Common myeloid progenitor, CD34-positive (primary cell): ENCODE results near the gene MORF4L1.
"Not testable (repeated sequence)": the region's sequence is repeated elsewhere in the genome, so short reads cannot be mapped to it uniquely, and the experiment has no call there.

ENCODE experiments used
- CTCF ChIA-PET: fragments of 350-600 bp; sonication (Branson Sonifier 250); formaldehyde crosslinking; loops from one replicate; lab custom pipeline; 2021; ENCODE audit warnings: antibody characterized with exemption; lab: Charles Lee
- POLR2A ChIA-PET: fragments of 350-600 bp; sonication (Branson Sonifier 250); formaldehyde crosslinking; loops from one replicate; lab custom pipeline; 2021; ENCODE audit warnings: antibody characterized with exemption; lab: Charles Lee
- DNase-seq, 3 donors: peaks; one replicate each; pipeline versions ENCODE4 v3.0.0 to v3.0.0-alpha.2; 2013
- H3K27ac ChIP-seq, 2 experiments: 1 replicate in 1 of 2; 2 replicates in 1 of 2; pipeline ENCODE4 v1.7.0; 2013; ENCODE audit warnings: inconsistent platforms in 2 of 2, low read length in 2 of 2, mild to moderate bottlenecking in 2 of 2, low read depth in 1 of 2, moderate library complexity in 1 of 2; ENCODE audit not compliant: severe bottlenecking in 2 of 2, insufficient read depth in 1 of 2, poor library complexity in 1 of 2
- H3K27me3 ChIP-seq, 5 experiments: replicated peaks in 2 of 5; 1 replicate in 3 of 5; 2 replicates in 2 of 5; pipeline versions ENCODE4 v1.6.1 to v1.7.0; 2013; ENCODE audit warnings: low read length in 4 of 5, mild to moderate bottlenecking in 2 of 5, moderate library complexity in 2 of 5, inconsistent platforms in 1 of 5; ENCODE audit not compliant: insufficient read depth in 5 of 5, control insufficient read depth in 4 of 5
- H3K36me3 ChIP-seq, 4 experiments: 1 replicate in 2 of 4; 2 replicates in 2 of 4; pipeline versions ENCODE4 v1.6.1 to v1.7.0; 2013; ENCODE audit warnings: low read length in 3 of 4, control low read depth in 1 of 4, mild to moderate bottlenecking in 1 of 4; ENCODE audit not compliant: control insufficient read depth in 4 of 4, insufficient read depth in 4 of 4
- H3K4me1 ChIP-seq, 4 experiments: 1 replicate in 3 of 4; 2 replicates in 1 of 4; pipeline versions ENCODE4 v1.6.1 to v1.7.1; 2013; ENCODE audit warnings: low read length in 3 of 4, mild to moderate bottlenecking in 3 of 4, control low read depth in 1 of 4, inconsistent platforms in 1 of 4, moderate library complexity in 1 of 4; ENCODE audit not compliant: control insufficient read depth in 4 of 4, insufficient read depth in 4 of 4; ENCODE audit errors: control extremely low read depth in 1 of 4
- H3K4me3 ChIP-seq, 7 experiments: 1 replicate in 4 of 7; 2 replicates in 3 of 7; pipeline versions ENCODE4 v1.5.1 to v1.7.0; 2013; ENCODE audit warnings: mild to moderate bottlenecking in 7 of 7, low read length in 6 of 7, moderate library complexity in 6 of 7, inconsistent platforms in 2 of 7, low read depth in 2 of 7, control low read depth in 1 of 7; ENCODE audit not compliant: insufficient read depth in 4 of 7, control insufficient read depth in 1 of 7; ENCODE audit errors: extremely low read depth in 1 of 7
- H3K9me3 ChIP-seq, 5 experiments: 1 replicate in 4 of 5; 2 replicates in 1 of 5; pipeline versions ENCODE4 v1.6.1 to v1.7.1; 2013; ENCODE audit warnings: low read length in 4 of 5, mild to moderate bottlenecking in 2 of 5, inconsistent platforms in 1 of 5, low read depth in 1 of 5, moderate library complexity in 1 of 5; ENCODE audit not compliant: control insufficient read depth in 4 of 5, insufficient read depth in 2 of 5; ENCODE audit errors: control extremely low read depth in 1 of 5
- WGBS: methylation state at CpG from one replicate; pipeline ENCODE4 v1.1.5; 2013; ENCODE audit not compliant: insufficient coverage; 5-methylcytosine and 5-hydroxymethylcytosine counted together

Gene MORF4L1

DNA sequence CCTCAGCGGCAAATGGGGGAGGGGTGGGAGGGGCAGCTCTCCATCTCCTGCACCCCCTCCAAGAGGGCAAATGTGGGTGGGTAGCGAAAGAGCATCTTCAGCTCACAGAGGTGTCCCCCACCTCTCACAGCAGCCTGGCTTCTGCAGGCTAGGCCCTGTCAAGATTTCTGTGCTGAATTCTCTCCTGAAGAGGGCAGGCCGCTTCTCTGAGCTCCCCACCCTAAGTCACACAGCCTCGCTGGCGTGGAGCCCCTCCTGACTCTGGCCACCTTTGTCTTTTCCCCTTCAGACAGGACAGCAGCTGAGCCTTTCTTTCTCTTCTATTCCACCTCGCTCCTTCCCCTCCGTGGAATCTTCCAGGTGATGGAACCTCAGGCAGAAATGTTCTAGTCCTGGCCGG lies 35.1 kb upstream of the MORF4L1 start:
- H3K9me3 ChIP-seq, result no peaks in the 10 kb centered on the region
- no peak for DNase-seq
- WGBS, result 99% methylated on average over 6 of the region's 8 CpGs
- POLR2A ChIA-PET, result no interaction called here
- no peak overlapping the region for H3K27ac ChIP-seq
- CTCF ChIA-PET, result interaction anchor here (0.9 to 1.3 kb wide), 2 partner anchors 11 to 27 kb away, joined by 3 to 5 read pairs; no protein-coding TSS in a partner anchor
- H3K36me3 ChIP-seq, result no peaks in the 10 kb centered on the region
- H3K27me3 ChIP-seq, result peaks cover 0 to 10% (median 4%) of the 10 kb centered on the region in 5 experiments
- no peak overlapping the region for H3K4me3 ChIP-seq
- no peaks in the 10 kb centered on the region for H3K4me1 ChIP-seq

DNA sequence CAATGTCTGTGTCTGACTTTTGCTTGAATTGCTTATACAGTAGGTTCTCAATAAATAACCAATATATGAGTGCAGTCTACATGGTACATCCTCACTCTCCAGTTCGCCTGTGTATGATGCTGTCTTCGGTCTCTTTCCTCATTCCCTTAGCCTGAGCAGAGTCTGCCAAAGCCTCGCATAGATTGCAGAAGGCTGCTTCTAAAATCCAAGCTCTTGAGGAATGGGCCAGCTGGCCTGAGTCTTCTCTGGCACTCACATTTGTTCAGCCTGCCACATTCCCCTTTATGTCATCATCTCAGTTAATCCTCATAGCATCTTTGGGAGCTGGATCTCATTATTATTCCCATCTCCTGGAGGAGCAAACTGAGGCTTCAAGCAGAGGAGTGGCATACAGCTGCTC lies 34.2 kb upstream of the MORF4L1 start:
- H3K4me1 ChIP-seq, result no peaks in the 10 kb centered on the region
- H3K9me3 ChIP-seq, result no peaks in the 10 kb centered on the region
- ChIA-PET POLR2A (no interaction called here), CTCF (interaction anchor here (1.3 kb wide), 1 partner anchor 10 kb away, joined by 3 read pairs; no protein-coding TSS in a partner anchor)
- peaks cover 0 to under 1% (median 0%) of the 10 kb centered on the region in 5 experiments for H3K27me3 ChIP-seq
- no peak for DNase-seq
- no peak overlapping the region for H3K27ac ChIP-seq
- no peaks in the 10 kb centered on the region for H3K36me3 ChIP-seq
- 87% methylated on average over 3 of the region's 3 CpGs for WGBS
- H3K4me3 ChIP-seq, result no peak overlapping the region

DNA sequence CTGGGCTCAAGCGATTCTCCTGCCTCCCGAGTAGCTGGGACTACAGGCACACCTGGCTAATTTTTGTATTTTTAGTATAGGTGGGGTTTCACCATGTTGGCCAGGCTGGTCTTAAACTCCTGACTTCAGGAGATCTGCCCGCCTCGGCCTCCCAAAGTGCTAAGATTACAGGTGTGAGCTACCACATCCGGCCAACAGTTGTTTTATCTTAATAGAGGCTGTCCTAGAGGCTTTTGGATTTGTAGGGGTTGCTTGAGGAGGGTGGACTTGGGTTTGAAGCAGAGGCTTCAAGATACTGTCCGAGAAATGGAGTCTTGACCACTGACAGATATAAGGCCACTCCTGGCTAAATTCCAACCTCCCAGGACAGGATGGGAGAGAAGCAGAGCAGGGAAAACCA lies 33.5 kb upstream of the MORF4L1 start:
- H3K27ac ChIP-seq, CTCF ChIA-PET, DNase-seq, H3K27me3 ChIP-seq, H3K4me3 ChIP-seq, H3K36me3 ChIP-seq, H3K9me3 ChIP-seq, POLR2A ChIA-PET, H3K4me1 ChIP-seq: not testable (repeated sequence)
- WGBS, result 96% methylated on average over 6 of the region's 6 CpGs

DNA sequence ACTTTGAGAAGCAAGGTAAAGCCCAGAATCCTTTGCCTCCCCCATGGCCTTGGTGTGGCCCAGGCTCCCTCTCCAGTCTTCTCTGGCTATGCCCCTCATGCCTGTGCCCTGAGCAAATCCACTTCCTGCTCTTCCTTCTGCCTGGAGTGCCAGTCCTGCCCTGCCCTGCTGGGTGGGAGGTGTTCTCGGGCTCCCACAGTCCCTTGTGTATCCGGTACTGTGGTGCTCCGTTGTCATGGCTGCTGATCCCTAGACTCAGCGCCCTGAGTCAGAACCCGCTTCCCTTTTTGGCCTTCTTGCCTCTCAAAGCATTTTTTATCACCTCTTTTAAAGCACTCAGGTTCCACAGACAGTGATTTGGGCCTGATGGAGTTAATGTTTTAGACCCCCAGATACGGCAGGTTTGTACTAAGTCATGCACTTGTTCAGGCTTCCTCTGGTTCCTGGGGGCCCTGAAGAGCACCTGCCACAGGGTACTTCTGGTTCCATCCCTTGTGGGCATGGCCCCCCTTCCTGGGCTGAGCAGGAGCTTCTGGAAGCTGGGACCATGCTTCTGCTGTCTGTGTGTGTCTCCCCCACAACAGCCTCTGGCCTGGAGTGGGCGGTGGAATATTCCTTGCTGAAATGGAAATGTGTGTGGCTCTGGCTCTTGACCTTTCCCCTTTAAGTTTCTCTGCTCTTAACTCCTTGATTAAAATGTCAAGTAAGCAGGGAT lies 31.9 kb upstream of the MORF4L1 start:
- H3K4me3 ChIP-seq, result no peak overlapping the region
- H3K4me1 ChIP-seq, result no peaks in the 10 kb centered on the region
- peak in 2 of 3 donors; percentile 31 to 51 for DNase-seq
- ChIA-PET POLR2A (no interaction called here), CTCF (no interaction called here)
- no peaks in the 10 kb centered on the region for H3K9me3 ChIP-seq
- no peaks in the 10 kb centered on the region for H3K27me3 ChIP-seq
- 80% methylated on average over 6 of the region's 7 CpGs for WGBS
- no peaks in the 10 kb centered on the region for H3K36me3 ChIP-seq
- no peak overlapping the region for H3K27ac ChIP-seq

- Histone ChIP-seq H3K27me3 (no peaks in the 10 kb centered on the region), H3K4me1 (no peaks in the 10 kb centered on the region), H3K36me3 (no peaks in the 10 kb centered on the region), H3K9me3 (no peaks in the 10 kb centered on the region), H3K4me3 (no peak overlapping the region), H3K27ac (no peak overlapping the region)
- 94% methylated on average over 3 of the region's 3 CpGs for WGBS
- DNase-seq, result no peak
- POLR2A ChIA-PET, result no interaction called here
- CTCF ChIA-PET, result no interaction called here
Measured at GRCh38 chr15:78841376-78841706, 31.3 kb upstream of the MORF4L1 start.

DNA sequence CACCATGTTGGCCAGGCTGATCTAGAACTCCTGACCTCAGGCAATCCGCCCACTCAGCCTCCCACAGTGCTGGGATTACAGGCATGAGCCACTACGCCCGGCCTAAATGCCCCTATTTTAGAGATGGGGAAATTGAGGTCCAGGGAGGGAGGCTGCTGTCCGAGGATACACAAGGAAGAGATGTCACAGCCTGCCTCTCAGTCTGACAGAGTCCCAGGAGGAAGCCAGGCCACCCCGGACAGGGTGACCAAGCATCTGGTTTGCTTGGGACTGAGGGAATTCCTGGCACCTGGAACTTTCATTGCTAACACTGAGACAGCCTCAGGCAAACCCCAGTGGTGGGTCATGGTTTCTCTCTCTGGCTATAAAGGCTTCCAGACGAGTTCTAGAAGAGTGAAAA lies 30.8 kb upstream of the MORF4L1 start:
- Histone ChIP-seq H3K27me3 (no peaks in the 10 kb centered on the region), H3K4me1 (no peaks in the 10 kb centered on the region), H3K4me3 (no peak overlapping the region), H3K36me3 (no peaks in the 10 kb centered on the region), H3K9me3 (no peaks in the 10 kb centered on the region), H3K27ac (no peak overlapping the region)
- ChIA-PET CTCF (no interaction called here), POLR2A (no interaction called here)
- DNase-seq, result no peak
- 92% methylated on average over 6 of the region's 6 CpGs for WGBS

DNA sequence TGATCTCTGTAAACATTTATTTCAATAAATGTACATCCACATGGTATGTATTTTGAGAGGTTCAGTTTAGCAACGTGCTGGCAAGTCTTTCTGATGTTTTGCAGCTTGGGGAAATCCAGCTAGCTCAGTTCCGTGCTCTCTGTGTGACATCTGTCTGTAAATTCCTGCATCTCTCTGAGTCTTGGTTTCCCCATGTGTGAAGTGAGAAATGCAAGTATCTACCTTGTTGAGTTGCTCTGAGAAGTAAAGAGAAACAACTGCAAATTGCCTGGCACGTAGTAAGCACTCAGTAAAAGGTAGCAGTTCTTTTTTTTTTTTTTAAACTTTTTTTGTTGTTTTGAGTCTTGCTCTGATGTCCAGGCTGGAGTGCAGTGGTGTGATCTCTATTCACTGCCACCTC lies 30.2 kb upstream of the MORF4L1 start:
- CTCF ChIA-PET, result no interaction called here
- no peak overlapping the region for H3K4me3 ChIP-seq
- no peak overlapping the region for H3K27ac ChIP-seq
- no peaks in the 10 kb centered on the region for H3K27me3 ChIP-seq
- H3K9me3 ChIP-seq, result no peaks in the 10 kb centered on the region
- H3K4me1 ChIP-seq, result no peaks in the 10 kb centered on the region
- H3K36me3 ChIP-seq, result no peaks in the 10 kb centered on the region
- DNase-seq, result no peak
- WGBS, result 96% methylated on average over 2 of the region's 3 CpGs
- POLR2A ChIA-PET, result no interaction called here
